DMS79 treated with DMSO at 0.1 percent for 48 hours (cell line): ENCODE measurements around the gene TNRC18.
A peak's percentile ranks its signal among the peaks of the same experiment; 100 is the strongest.
"Not testable (repeated sequence)": the region's sequence is repeated elsewhere in the genome, so short reads cannot be mapped to it uniquely, and the experiment has no call there.

Experiments
- DNase-seq: peaks from one replicate; lab custom pipeline; 2025; lab: John Stamatoyannopoulos, UW

Gene TNRC18

DNA sequence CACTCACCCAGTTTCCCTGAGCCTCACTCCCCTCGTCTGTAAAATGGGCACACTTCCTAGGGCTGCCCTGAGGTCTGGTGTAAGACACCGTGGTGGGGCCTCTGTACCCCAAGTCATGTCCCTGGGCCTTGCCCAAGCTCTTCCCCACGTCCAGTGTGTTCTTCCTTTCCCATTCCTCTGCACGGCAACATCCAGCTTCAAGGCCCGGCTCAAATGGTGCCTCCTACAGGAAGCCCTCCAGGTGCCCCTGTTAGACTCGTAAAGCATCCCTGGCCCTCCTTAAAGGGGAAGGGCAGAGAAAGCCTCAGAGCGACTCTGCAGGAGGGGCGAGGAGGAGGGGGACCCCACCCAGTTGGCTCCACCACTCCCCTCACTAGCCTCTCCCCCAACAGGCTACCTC, 132.3 kb downstream of the TNRC18 start:
- DNase-seq: no peak

DNA sequence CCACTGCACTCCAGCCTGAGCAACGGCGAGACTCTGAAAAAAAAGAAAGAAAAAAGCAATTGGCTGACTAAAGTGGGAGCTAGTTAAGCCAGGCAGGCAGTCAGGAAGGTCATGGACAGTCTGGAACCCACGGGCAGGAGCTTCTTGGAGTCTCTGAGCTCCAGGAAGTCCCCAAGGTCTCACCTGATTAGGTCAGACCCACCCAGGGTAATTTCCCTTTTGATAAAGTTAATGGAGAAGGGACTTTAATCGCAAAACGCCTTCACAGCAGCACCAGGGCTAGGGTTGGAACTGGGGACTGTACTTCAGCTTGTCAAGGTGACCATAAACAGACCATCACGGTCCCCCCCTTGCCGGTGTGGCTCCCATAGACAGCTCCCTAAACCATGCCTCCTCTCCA, 134.3 kb downstream of the TNRC18 start:
- DNase-seq: no peak

DNA sequence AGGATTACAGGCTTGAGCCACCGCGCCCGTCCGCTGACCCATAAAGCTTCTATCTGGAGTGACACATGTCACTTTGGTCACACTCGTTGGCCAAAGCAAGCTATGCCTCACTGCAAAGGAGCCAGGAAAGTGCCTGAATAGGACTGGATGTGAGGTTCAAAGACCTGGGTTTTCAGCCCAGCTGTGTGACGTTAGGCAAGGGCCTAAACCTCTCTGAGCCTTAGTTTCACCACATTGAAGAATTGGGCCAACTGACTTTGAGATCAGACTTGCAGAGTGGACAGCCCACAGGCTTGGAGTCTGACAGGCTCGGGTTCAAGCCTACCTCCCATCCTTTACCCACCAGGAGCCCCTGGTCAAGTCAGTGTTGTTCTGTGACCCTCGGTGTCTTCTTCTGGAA, 135.1 kb downstream of the TNRC18 start:
- DNase-seq: not testable (repeated sequence)

DNA sequence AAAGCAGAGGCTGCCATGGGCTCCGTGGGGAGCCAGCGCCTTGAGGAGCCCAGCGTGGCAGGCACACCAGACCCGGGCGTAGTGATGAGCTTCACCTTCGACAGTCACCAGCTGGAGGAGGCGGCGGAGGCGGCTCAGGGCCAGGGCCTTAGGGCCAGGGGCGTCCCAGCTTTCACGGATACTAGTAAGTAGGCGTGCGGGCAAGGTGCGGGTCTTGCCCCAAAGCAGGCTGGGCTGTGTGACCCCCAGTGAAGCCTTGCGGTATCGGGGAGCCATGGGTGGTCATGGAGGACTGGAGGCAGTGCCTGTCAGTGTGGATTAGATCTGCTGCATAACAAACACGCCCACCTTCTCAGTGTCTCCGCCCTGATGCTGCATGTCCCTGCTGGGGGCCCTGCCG, 135.8 kb downstream of the TNRC18 start:
- DNase-seq: no peak

DNA sequence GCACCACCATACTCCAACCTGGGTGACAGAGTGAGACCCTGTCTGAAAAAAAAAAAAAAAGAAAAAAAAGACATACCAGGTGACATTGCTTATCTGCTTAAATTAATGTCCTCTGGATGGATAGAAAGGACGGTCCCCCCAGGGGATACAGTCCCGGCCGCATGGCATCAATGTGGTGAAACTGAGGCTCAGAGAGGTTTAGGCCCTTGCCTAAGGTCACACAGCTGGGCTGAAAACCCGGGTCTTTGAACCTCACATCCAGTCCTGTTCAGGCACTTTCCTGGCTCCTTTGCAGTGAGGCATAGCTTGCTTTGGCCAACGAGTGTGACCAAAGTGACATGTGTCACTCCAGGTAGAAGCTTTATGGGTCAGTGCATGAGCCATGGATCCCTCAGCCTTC, 136.3 kb downstream of the TNRC18 start:
- DNase-seq: not testable (repeated sequence)

DNA sequence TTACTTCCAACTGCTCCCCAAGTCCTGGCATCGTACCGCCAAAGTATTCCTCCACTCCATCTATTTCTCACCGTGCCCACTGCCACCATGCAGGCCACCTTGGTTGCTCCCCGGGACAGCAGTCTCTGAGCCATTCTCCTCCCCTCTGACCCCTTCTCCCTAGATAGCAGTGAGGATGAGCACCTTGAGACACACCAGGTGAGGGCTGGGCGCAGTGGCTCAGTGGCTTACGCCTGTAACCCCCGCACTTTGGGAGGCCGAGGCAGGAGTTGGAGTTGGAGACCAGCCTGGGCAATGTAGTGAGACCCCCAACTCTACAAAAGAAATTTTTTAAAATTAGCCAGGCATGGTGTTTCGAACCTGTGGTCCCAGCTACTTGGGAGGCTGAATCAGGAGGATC, 136.7 kb downstream of the TNRC18 start:
- no peak for DNase-seq

DNA sequence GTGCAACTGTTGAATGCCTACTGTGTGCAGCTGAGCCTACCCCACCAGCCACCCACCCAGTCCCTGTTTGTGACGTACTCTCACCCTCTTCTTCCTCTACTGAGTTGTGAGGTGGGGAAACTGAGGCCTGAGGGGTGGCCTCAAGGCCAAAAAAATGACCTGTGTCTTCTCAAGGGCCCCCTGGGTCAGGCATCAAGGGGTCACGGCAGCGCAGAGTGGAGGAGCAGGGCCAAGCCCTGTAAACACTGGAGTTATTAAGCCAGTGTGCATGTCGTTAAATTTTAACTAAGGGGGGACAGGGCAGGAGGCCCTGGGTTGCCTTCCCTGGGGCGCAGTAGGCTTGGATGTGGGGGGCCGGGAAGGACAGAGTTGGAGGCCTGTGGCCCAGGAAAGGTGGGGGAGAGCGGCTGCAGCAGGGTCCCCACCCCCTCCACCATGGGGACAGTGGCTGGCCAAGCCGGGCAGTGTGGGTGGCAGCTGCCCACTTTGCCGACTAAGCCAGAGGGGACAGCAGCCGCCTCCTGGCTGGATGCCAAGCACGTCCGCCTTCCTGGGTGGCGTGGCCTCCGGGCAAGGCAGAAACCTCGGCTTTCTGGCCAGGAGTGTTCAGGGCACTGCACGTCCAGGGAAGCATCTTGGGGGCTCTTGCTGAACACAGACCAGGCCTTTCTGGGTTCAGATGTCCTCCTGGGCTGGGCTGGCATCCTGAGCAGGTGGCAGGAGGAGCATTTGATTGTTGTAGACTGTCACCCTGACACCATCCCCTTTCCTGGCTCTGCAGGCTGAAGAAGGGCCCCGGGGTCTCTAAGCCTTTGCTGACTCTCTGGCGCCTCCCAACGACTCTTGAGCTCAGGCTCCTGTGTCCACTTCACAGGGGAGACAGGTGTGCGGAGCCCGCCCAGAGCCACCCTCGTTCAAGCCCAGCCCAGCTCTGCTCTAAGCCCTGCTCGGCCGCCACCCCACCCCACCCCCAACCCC, 139.0 kb downstream of the TNRC18 start:
- peak; percentile 89 for DNase-seq

DNA sequence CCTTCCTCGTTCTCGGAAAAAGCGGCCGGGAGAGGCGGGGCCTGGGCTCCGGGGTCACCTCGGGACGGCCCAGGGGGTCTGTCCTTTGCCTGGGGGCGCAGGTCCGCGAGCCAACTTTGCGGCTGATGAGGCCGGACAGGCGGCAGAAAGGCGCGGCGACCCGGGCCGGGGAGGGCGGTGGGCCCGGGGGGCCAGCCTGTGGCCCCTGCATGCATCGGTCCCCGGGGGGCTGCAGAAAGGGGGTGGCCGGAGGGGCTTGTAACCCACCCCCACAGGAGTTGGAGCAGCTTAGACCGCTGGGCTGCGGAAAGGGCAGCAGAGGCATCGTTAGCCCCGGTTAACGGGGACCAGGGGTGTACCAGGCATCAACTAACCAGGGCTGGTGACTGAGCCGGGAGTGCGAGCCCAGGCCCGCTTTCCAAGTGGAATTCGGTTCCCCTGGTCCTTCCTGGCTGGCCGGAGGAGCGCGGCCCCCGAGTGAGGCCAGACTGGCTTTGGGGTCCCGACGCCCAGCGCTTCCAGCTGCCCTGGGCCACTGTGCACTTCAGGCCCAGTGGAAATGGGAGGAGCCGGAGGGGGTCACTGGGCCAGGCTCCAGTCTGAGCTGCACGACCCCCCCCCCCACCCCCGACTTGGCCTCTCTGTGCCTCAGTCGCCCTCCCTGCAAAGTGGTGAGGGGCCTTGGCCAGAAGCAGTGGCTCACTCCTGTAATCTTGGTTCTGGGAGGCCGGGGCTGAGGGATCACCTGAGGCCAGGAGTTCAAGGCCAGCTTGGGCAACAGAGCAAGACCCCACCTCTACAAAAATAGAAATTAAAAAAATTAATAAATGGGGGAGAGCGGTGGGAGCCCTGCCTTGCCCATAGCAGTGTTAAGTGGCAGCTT, 140.0 kb downstream of the TNRC18 start:
- peak; percentile 5 for DNase-seq

DNA sequence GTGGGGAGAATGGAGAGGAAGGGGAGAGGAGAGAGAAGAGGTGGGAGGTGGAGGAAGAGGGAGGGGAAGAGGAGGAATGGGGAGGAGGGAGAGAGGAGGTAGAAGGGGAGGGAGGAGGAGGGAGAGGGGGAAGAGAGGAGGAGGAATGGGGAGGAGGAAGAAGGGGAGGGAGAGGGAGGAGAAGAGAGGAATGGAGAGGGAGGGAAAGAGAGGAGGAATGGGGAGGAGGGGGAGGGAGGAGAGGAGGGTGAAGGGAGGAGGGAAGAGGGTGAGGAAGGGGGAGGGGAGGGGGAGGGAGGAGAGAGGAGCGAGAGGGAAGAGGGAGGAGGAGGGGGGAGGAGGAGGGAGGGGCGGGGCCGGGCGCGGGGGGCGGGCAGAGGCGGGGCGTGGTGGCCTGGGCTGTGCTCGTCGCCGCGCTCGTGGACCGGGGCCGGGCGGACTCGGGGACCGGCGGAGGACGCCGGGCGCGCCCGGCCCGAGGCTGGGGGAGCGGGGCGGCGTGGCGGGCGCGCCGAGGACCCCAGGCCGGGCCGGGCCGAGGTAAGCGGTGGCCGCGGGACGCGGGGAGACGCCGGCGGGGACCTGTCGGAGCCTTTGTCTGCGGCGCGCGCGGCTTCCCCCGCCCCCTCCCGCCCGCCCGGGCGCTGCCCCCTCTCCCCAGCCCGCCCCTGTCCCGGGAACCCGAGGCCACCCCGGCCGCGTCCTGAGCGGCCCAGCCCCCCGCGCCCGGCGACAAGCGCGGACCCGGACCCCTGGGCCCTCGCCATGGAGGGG, 140.9 kb downstream of the TNRC18 start, which contains the start of gene SLC29A4:
Gene SLC29A4, plus strand, starts transcription at position 401 of the 774 bp plus-strand sequence. CDS start 4,874 bp downstream, outside the sequence.
- no peak for DNase-seq

DNA sequence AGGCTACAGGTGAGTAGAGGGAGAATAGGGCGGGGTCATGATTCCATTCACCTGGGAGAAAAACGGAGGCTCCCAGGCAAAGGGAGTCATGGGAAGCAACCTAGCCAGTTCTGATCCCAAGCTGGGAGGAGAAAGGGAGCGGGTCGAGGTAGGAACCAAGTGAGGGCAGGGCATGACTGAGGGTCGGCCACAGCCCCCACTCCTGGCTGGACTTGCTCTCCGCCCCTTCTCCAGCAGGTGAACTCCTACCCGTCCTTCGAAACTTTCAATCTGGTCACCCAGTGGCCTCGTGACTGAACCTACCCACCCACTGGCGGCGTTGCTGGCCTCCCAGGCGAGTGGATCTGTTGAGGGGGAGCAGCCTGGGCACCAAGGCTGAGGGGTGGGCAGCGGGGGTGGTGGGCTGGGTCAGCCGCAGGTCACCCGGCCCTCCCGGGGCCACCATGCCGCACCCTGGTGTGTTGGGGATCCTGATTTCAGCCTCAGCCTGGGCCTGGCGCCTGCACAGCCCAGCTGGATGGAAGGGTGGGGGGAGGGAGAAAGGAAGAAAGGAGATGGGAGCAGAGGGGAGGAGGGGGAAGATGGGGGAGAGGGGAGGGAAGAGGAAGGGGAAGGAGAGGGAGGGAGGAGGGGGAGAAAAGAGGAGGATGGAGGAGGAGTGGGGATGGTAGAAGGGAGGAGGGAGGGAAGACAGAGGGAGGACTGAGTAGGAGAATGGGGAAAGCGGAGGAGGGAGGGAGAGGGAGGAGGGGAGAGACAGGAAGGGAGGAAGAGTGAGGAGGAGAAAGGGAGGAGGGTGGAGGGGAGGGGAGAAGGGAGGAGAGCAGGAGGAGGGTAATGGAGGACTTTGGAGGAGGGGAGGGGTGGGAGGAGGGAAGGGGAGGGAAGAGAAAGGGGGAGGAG, 141.8 kb downstream of the TNRC18 start:
- not testable (repeated sequence) for DNase-seq

DNA sequence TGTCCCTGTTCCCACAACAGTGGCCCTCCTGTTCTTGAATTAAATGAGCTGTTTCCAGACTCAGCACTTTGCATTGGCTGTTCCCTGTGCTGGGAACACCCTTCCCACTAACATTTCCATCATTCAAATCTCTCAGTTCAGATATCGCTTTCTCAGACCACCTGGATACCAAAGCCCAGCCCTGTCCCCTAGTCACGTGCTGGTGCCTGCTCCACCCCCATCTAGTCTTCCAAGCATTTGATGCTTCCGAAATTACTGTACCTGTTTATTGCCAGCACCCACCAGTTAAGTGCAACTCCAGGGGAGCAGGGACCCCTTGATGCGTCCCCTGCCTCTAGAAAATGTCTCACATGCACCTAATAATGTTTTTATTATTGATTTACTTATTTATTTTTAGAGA, 143.9 kb downstream of the TNRC18 start:
- DNase-seq: no peak

DNA sequence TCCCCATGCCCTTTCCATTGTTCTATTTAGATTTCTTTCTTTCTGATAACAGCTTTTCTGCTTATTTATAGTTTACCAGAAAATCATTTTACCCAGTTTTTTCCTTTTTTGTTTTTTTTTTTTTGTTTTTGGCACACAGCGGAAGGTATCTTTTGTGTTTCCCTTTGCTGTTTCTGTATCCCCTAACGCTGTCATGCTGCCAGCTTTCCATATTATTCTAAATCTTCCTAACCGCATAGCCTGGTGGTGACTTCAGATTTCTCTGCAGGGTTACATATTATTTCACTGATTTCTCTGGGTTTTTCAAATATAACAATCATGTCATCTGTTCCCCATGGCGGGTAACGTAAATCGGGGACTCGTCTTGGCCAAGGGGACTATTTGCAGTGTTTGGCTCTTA, 144.9 kb downstream of the TNRC18 start:
- no peak for DNase-seq

DNA sequence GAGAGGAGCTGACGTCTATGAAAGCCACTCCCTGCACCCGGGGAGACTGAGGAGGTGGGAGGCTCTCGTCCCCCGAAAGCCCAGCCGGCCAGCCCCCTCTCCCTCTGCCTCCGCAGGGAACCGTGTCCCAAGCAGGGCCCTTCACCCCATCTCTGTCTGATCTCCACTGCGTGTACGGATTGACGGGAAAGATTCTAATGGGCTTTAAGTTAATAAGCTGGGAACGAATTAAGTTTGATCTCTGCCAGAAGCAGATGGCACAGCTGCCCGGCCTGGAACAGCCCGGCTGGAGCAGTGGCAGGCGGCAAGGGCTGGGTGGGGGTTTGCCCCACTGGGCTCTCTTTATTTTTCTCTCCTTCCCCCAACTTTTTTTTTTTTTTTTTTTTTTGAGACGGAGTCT, 147.0 kb downstream of the TNRC18 start:
- DNase-seq: no peak

DNA sequence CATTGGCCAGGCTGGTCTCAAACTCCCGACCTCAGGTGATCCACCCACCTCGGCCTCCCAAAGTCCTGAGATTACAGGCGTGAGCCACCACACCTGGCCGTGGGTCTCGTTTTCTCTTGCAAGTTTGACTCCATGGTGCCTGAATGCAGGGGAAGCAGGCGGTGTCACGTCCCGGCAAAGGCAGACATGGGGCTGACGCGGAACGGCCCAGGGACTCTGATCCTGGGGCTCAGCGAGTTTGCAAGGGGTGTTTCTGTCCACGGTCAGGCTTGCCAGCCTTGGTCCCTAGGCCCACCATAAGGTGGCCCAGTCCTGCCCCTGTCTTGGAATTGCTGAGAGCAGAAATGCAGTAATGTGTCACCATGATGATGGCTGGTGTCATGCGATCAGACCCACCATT, 147.5 kb downstream of the TNRC18 start:
- not testable (repeated sequence) for DNase-seq

DNA sequence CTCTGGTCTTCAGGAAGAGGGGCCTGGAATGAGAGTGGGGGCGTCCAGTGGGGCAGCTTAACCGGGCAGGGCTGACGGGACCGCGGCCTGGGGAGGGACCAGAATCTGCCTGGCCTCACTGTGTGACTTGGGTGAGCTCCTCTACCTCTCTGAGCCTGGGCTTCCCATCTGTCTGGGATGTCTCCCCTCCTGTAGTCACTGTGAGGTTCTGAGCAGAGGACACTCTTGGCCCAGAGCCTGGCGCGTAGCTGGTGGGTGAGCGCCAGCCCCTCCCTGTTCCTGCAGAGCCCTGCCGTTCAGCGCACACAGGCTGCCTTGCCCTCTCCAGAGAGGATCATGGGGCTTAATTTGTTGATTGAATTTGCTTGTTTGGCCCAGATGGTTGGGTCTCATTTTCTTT, 148.1 kb downstream of the TNRC18 start:
- peak; percentile 42 for DNase-seq

DNA sequence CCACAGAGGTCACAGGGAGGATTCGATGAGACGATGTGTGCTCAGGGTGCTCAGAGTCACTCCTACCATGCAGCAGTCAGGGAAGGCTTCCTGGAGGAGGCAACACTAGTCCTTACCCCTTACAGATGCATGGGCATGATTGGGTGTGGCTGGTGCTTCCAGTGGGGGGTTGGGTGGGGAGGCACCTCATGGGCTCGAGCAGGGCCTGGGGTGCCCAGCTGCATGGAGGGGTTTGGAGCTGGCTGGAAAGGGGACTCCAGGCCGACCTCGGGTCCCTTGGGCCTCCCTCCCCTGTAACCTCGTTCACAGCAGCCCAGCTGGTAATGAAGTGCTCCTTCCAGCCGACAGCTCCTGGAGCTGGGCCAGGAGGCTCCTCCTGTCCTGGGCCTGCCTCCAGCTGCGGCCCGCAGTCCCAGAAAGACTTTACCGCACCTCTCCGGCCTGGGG, 148.6 kb downstream of the TNRC18 start:
- DNase-seq: peak; percentile 37

DNA sequence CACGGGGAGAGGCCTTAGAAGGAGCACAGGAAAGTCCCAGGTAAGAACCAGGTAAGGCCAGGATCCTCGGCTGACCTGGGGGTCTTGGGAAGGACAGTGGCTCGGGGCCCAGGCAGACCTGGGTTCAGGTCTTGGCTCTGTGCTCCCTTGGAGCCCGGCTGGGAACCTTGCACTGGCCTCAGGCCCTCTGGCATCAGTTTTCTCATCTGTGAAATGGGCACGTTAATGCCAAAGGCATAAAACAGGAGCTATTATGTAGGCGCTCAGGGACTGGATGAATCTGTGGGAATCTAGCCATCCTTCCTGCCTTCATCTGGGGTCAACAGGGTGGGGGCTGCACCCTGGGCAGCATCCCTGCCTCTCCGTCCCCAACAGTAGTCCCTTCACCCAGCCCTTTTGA, 149.2 kb downstream of the TNRC18 start:
- DNase-seq: no peak

DNA sequence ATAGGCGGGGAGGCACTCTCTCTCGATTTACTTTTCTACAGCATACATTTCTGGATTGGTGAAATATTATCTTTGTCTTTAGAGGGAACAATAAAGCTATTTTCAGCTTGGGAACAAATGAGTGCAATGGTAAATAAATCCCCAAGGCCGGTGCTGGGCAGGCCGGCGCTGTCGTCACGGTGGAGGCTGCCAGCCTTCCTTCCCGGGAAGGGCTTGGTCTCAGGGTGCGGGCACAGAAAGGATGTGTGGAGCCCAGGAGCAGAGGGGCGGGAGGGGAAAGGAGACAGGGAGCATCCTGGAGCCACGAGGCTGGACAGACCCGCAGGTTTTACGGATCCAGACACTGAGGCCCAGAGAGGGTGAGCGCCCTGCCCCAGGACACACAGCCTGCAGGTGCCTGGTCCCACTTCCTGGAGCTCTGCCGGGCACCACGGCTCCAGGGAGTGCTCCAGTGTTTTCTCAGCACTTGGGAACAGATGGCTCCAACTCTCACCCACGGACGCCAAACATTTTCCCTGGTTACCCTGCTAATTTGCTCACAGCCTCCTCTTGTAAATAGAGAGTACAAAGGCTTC, 149.7 kb downstream of the TNRC18 start:
- DNase-seq: not testable (repeated sequence)

DNA sequence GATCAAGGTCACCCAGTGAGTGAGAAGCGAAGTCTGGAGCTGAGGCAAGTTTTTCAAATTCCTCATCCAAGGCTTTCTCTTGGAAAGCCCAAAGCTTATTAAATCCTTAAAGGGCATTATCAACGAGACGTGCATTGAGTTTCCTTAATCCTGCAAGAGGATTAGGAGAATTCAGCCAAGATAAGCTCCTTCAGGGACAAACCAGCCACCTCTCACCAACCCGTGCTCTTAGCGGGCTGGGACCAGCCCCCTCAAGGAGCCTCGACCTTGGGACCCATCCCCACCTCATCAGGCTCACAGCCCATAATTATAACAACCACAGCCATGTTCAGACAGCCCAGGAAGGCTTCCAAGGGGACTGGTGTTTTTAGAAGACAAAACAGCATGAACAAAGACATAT, 152.8 kb downstream of the TNRC18 start:
- DNase-seq: no peak

DNA sequence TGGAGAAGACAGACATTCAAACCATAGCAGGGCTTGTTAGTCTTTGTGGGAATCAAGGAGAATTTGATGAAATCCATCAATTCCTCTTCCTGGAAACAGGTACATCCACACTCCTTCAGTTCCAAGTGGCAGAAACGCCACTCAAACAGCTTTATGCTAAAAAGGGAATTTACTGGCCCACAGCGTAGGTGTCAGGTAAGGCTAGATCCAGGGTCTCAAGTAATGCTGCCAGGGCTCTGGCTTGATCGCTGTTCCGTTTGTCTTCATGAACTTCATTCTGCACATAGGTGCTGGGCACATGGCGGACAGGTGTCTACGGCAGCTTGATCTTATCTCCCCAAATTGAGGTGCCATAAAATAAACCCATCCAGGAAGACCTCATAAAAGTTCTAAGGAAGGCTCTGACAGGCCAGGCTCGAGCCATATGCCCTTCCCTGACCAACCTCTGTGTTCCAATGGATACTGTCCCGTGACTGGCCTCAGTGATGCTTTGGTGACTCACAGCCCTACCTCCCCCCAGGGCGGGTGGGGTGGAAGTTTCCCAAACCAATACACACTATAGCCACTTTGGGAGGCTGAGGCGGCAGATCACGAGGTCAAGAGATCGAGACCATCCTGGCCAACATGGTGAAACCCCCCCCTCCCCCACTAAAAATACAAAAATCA, 153.5 kb downstream of the TNRC18 start:
- not testable (repeated sequence) for DNase-seq
